ENCODE measurements around the gene ARID5A. TPM values are rescaled to one million over a fixed set of nuclear protein-coding genes. Genes with fewer than 3 reads are reported as not detected.

ARID5A gene
- total RNA-seq, 4 donors from 2014 or later, result 9.8 to 113 (median 18.1) TPM

- DNase-seq, result no peak
- Histone ChIP-seq H3K4me3 (no peak overlapping the region), H3K36me3 (no peaks in the 10 kb centered on the region), H3K27ac (no peak overlapping the region), H3K27me3 (no peaks in the 10 kb centered on the region), H3K4me1 (no peaks in the 10 kb centered on the region), H3K9me3 (no peaks in the 10 kb centered on the region)
- no peak for TF ChIP-seq POLR2AphosphoS5 (IDR thresholded peaks at IDR 0.05)
- no peak for TF ChIP-seq CTCF (IDR thresholded peaks at IDR 0.05)
- WGBS, 2 donors (ENCODE audit: low coverage in 1 of 2), result 83% methylated on average over 3 of the region's 3 CpGs; no CpG with 5 or more reads in 1 of the 2 donors
- intact Hi-C loops (cut with DNase I; ENCODE audit: low total_unique reads) (no loop called here), in situ Hi-C loops (cut with MboI; ENCODE audit: low pct_ligation_motif_present in 1 of 4, low pct_unique_long_range_greater_than_20kb in 1 of 4, low sequenced_read_pairs in 3 of 4) (no loop called here)
Observed at GRCh38 chr2:96564563-96564962, 28.0 kb downstream of the ARID5A start.

GRCh38 chr2:96565111-96565510, 28.6 kb downstream of the ARID5A start:
- no peaks in the 10 kb centered on the region for H3K4me1 ChIP-seq
- in situ Hi-C loops (cut with MboI; ENCODE audit: low pct_ligation_motif_present in 1 of 4, low pct_unique_long_range_greater_than_20kb in 1 of 4, low sequenced_read_pairs in 3 of 4), result no loop called here
- no peak for TF ChIP-seq POLR2A (IDR thresholded peaks at IDR 0.05)
- TF ChIP-seq CTCF (IDR thresholded peaks at IDR 0.05), result no peak
- no peak for TF ChIP-seq EP300 (IDR thresholded peaks at IDR 0.05; ENCODE audit: low read depth)
- TF ChIP-seq POLR2AphosphoS5 (IDR thresholded peaks at IDR 0.05), result no peak

GRCh38 chr2:96568094-96568493, 31.5 kb downstream of the ARID5A start:
- TF ChIP-seq POLR2A (IDR thresholded peaks at IDR 0.05) (no peak), EP300 (IDR thresholded peaks at IDR 0.05; ENCODE audit: low read depth) (no peak), CTCF (IDR thresholded peaks at IDR 0.05) (no peak), POLR2AphosphoS5 (IDR thresholded peaks at IDR 0.05) (no peak)
- Histone ChIP-seq H3K27ac (no peak overlapping the region), H3K4me1 (no peaks in the 10 kb centered on the region), H3K27me3 (no peaks in the 10 kb centered on the region), H3K9me3 (no peaks in the 10 kb centered on the region), H3K36me3 (no peaks in the 10 kb centered on the region), H3K4me3 (no peak overlapping the region)
- in situ Hi-C loops (cut with MboI; ENCODE audit: low pct_ligation_motif_present in 1 of 4, low pct_unique_long_range_greater_than_20kb in 1 of 4, low sequenced_read_pairs in 3 of 4) (no loop called here), intact Hi-C loops (cut with DNase I; ENCODE audit: low total_unique reads) (no loop called here)
- 71 to 77% methylated on average over 3 of the region's 3 CpGs for WGBS, 2 donors (ENCODE audit: low coverage in 1 of 2)
- DNase-seq, result no peak

More at GRCh38 chr2:96565111-96565510, 28.6 kb downstream of the ARID5A start:
- intact Hi-C loops (cut with DNase I; ENCODE audit: low total_unique reads), result no loop called here
- Histone ChIP-seq H3K27ac (no peak overlapping the region), H3K9me3 (no peaks in the 10 kb centered on the region), H3K27me3 (no peaks in the 10 kb centered on the region), H3K4me3 (no peak overlapping the region), H3K36me3 (no peaks in the 10 kb centered on the region)
- DNase-seq, result no peak
- WGBS, 2 donors (ENCODE audit: low coverage in 1 of 2), result 74% methylated on average over 5 of the region's 5 CpGs; no CpG with 5 or more reads in 1 of the 2 donors

GRCh38 chr2:96574364-96574763, 37.8 kb downstream of the ARID5A start:
- H3K27ac ChIP-seq, result no peak overlapping the region
- DNase-seq, result no peak
- H3K4me3 ChIP-seq, result no peak overlapping the region
- no peaks in the 10 kb centered on the region for H3K36me3 ChIP-seq
- in situ Hi-C loops (cut with MboI; ENCODE audit: low pct_ligation_motif_present in 1 of 4, low pct_unique_long_range_greater_than_20kb in 1 of 4, low sequenced_read_pairs in 3 of 4) (no loop called here), intact Hi-C loops (cut with DNase I; ENCODE audit: low total_unique reads) (no loop called here)
- WGBS, 2 donors (ENCODE audit: low coverage in 1 of 2), result 97% methylated on average over 2 of the region's 2 CpGs; no CpG with 5 or more reads in 1 of the 2 donors
- TF ChIP-seq EP300 (IDR thresholded peaks at IDR 0.05; ENCODE audit: low read depth), result no peak
- TF ChIP-seq POLR2AphosphoS5 (IDR thresholded peaks at IDR 0.05), result no peak
- TF ChIP-seq POLR2A (IDR thresholded peaks at IDR 0.05), result no peak
- TF ChIP-seq CTCF (IDR thresholded peaks at IDR 0.05), result no peak
- no peaks in the 10 kb centered on the region for H3K27me3 ChIP-seq
- no peaks in the 10 kb centered on the region for H3K4me1 ChIP-seq
- H3K9me3 ChIP-seq, result no peaks in the 10 kb centered on the region
